Germinal center (tissue), 1 donor: ENCODE results near the gene THRB.

Experiments
- DNase-seq: peaks from one replicate; pipeline ENCODE4 v3.0.0; 2012; ENCODE audit warnings: mixed read lengths, low spot score

THRB gene

DNA sequence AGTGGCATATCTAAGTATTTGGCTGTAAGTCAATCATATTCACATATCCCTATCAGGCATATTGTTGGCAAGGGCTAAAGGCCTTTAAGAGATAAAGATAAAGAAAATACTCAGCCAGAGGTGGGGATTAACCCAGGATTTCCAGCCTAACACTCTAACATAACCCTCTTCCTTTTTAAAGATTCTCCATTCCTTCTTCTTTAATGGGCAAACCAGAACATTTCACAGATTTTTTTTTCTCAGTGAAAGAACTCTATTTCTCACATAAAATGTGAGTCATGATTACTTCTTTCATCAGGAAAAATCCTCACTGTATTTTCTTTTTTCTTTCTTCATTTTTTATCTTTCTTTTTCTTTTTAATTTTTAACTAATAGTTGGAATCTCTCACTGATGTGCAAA is 349.2 kb downstream of the THRB start:
- no peak for DNase-seq

GRCh38 chr3:24142127-24142526 is 352.5 kb downstream of the THRB start:
- no peak for DNase-seq

- no peak for DNase-seq
Measured at GRCh38 chr3:24141548-24141947, 353.1 kb downstream of the THRB start.

GRCh38 chr3:24139463-24140412 is 354.9 kb downstream of the THRB start:
- no peak for DNase-seq

GRCh38 chr3:24138876-24139256 is 355.8 kb downstream of the THRB start:
- no peak for DNase-seq

DNA sequence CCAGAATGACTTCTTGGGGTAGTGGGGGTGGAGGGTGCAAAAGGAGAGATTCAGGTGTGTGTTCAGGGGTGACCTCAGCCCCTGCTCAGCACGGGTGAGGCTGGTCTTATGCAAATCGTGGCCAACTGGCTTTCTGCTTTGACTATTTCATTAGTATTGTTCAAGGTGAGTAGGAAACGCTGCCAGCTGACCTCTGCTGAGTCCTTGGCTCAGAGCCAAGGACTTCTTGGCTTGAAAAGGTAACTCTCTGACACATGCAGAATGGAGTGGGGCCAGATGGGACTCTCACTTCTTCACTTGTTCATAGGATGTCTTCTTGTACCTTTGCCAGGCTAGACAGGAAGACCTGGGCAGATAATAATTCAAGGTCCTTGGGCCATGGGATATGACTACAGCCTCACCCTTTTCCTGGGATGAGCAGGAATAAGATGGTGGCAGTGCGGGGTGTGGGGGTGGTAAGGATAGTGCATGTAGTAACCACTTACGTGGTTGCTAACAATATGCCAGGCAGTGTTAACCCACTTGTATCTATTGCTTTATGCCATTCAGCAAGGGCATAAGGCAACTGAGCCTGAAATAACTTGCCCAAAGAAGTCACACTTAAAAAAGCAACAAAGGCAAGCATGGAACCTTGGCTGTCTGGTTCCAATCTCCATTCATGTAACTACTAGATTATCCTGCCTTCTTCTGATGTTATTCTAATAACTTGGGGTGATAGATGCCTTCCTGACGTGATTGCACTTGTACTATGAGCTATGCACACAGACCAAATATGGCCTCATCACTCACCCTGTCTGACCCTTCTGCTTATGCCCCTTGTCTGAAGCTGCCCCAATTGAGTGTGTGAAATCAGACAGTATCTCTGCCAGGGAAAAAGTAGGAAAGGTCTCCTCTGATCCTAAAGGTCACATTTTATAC is 356.4 kb downstream of the THRB start:
- no peak for DNase-seq

- no peak for DNase-seq
Measured at GRCh38 chr3:24137334-24137733, 357.3 kb downstream of the THRB start.

- no peak for DNase-seq
Measured at GRCh38 chr3:24136624-24137310, 357.9 kb downstream of the THRB start.

DNA sequence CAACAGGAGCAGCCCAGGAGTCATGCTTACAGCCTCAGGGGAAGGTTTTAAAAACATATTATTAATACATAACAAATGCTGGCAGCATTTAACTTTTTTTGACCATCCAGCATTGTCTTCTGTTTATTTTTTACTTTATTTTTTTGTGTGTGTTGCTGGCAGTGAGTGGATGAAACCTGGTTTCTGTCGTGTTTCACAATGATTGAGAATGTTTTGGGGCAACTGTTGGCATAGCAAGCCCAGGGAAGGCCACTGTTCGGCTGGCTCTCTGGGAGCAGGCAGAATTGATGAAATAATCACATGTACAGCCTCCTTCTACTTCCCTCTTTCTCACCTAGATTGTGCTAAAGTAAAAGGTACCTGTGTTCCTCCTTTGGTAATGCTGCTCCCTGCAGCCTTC is 359.4 kb downstream of the THRB start:
- DNase-seq = no peak

DNA sequence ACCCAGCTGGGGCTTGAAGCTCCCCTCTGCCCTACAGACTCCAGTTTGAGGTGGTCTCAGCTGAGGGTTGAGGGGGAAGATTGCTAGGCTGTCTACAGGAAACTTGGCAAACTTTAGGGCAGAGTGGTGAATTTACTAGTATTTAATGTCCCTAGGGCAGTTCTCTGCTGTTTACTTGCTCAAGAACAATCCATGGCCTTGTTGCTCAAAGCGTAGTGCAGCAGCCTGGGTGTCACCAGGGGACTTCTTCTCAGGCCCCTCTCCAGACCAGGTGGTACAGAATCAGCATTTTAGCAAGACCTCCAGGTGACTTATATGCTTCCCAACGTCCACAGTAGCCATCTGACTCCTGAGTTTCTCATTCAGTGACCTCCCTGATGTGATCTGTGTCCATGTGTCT is 360.7 kb downstream of the THRB start:
- no peak for DNase-seq

DNA sequence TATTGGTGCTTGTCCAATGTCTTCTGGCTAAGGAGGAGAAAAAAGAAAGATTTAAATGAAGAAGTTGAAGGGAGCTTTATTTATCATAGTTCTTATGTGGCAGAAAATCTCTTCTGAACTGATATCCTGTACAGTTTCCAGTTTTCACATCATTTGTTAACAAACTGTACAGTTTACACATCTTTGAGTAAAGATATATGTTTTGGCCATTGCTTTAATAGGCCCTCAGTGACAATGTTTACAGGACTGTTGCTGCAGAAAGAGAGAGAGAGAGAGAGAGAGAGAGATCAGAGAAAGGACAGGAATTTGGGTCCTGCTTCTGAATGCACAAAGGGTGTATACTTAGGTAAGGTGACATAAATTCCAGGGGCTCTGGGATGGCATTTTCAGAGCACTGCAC is 361.2 kb downstream of the THRB start:
- no peak for DNase-seq

GRCh38 chr3:24129549-24129948 is 365.1 kb downstream of the THRB start:
- no peak for DNase-seq

GRCh38 chr3:24128199-24129005 is 366.2 kb downstream of the THRB start:
- no peak for DNase-seq

- no peak for DNase-seq
Measured at GRCh38 chr3:24123596-24123995, 371.1 kb downstream of the THRB start.

- DNase-seq = no peak
Measured at GRCh38 chr3:24120434-24120833, 374.2 kb downstream of the THRB start.

DNA sequence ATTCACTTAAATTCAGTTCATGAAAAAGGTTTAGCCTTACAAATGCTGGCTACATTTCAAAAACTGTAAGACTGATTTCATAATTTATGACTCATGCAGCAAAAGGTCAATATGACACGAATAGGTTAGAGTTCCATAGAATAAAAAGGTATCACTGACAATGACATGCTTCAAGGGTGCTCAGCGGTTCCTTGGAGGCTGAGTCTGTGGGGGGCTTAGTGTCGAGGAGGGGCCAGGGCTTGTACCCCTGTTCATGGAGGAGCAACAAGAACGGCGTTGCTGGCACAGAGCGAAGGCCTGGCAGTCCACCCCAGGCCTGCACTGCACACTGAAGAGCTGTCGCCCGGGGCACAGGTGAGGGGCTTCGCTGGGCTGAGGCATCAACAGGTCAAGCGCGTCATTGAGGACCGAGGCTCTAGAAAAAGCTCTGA is 375.3 kb downstream of the THRB start:
- DNase-seq = no peak

GRCh38 chr3:24117508-24117907 is 377.1 kb downstream of the THRB start:
- DNase-seq = no peak

DNA sequence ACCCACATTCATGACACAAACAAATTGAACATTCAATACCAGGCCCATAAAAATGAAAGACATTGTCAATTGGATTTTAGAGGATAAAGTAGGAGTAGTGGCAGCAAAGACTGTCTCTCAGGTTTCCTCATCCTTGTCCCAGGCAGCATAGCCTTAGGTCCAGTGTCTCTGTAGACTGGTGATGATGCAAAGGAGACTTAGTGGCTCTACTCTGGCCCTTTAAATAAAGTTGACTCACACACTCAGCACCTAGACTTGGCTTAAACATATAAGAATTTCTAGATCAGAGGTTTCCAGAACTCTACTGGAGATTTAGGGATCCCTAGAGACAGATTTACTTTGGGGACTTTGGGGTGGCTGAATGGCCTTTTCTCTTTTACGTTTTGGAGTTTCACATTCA is 382.9 kb downstream of the THRB start:
- no peak for DNase-seq

- no peak for DNase-seq
Measured at GRCh38 chr3:24110051-24110450, 384.6 kb downstream of the THRB start.

DNA sequence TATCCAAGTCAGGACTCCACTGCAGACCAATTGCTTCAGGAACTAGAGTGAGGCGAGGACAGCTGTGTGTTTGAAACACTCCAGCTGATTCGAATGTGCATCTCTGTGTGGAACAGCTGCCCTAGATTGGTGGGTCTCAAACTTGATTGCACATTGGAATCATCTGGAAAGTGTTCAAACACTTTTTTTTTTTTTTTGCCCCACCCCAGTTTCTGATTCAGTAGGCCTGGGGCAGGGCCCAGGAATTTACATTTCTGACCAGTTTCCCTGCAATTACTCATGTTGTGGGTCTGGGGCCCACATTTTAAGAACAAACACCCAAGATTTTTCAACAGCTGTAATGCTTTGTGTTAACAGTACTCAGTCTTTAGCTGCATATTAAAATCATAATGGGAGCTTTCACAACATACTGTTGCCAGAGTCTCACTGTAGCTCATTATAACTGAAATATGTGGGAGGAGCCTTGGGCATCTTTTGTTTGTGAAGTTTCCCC is 392.9 kb downstream of the THRB start:
- no peak for DNase-seq

- DNase-seq = no peak
Measured at GRCh38 chr3:24100696-24101402, 393.8 kb downstream of the THRB start.
